Ectodermal cell (in vitro differentiated cells): ENCODE measurements around the gene MPDU1.
A peak's percentile ranks its signal among the peaks of the same experiment; 100 is the strongest.

ENCODE experiments used
- H3K27ac ChIP-seq: 2 replicates; pipeline ENCODE4 v1.7.0; 2013; ENCODE audit warnings: mild to moderate bottlenecking, low read depth, low read length; ENCODE audit not compliant: insufficient read depth, poor library complexity, severe bottlenecking
- H3K27me3 ChIP-seq: 2 replicates; pipeline ENCODE4 v1.7.0; 2013; ENCODE audit warnings: mild to moderate bottlenecking, low read length; ENCODE audit not compliant: insufficient read depth, control insufficient read depth, poor library complexity, severe bottlenecking
- H3K36me3 ChIP-seq: one replicate; pipeline ENCODE4 v1.7.0; 2013; ENCODE audit warnings: low read length; ENCODE audit not compliant: control insufficient read depth, insufficient read depth
- H3K4me1 ChIP-seq: one replicate; pipeline ENCODE4 v1.7.0; 2013; ENCODE audit warnings: low read length; ENCODE audit not compliant: control insufficient read depth, insufficient read depth
- H3K4me3 ChIP-seq: 2 replicates; pipeline ENCODE4 v1.7.0; 2013; ENCODE audit warnings: low read depth, low read length, control low read depth; ENCODE audit not compliant: insufficient read depth
- H3K9me3 ChIP-seq: 2 replicates; pipeline ENCODE4 v1.7.0; 2013; ENCODE audit warnings: mild to moderate bottlenecking, low read length, moderate library complexity; ENCODE audit not compliant: control insufficient read depth
- WGBS, 2 experiments: methylation state at CpG; one replicate each; pipeline ENCODE4 v1.1.7; 2013; ENCODE audit warnings: missing lambda C conversion rate in 2 of 2; 5-methylcytosine and 5-hydroxymethylcytosine counted together

Gene MPDU1

DNA sequence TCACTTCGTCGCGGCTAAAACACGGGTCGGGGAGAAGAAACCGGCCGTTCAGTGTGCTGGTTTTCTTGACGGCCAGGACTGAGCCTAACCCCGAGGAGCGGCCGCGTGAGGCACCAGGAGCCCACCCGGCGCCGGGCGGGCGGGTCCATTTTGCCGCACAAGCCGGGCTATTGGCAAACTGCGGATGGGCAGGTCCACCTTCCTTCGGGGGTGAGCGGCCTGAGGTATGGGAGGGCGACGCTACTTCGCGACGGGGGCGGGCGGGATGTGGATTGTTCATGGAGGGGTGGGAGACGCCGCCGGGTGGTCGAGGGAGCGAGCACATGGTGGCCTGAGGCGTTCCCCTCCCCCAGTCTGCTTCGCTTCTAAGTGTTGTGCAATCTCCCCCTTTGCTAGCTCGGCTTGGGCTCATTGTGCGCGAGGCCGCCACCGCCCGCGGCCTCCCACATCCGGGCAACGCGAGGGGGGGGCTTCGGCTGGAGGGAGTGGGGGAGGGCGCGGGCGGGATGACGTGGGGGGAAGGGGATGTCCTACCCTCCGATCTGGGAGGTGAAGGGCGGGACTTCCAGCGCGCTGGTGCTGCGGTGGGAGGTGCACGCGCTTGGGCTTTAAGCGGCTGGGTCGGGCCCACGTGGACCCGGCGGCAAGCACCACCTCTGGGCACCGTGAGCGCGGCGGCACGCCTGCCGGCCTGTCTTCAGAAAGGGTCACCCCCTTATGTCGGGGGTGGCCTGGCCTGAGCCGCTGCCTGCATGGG is 10.2 kb upstream of the MPDU1 start:
- Histone ChIP-seq H3K36me3 (peaks cover 61% of the 10 kb centered on the region), H3K4me1 (peaks cover 16% of the 10 kb centered on the region), H3K9me3 (no peaks in the 10 kb centered on the region), H3K4me3 (peak overlapping the region; percentile 97), H3K27ac (peak overlapping the region; percentile 92), H3K27me3 (no peaks in the 10 kb centered on the region)
- 0% methylated on average over 71 of the region's 71 CpGs for WGBS, 2 experiments

DNA sequence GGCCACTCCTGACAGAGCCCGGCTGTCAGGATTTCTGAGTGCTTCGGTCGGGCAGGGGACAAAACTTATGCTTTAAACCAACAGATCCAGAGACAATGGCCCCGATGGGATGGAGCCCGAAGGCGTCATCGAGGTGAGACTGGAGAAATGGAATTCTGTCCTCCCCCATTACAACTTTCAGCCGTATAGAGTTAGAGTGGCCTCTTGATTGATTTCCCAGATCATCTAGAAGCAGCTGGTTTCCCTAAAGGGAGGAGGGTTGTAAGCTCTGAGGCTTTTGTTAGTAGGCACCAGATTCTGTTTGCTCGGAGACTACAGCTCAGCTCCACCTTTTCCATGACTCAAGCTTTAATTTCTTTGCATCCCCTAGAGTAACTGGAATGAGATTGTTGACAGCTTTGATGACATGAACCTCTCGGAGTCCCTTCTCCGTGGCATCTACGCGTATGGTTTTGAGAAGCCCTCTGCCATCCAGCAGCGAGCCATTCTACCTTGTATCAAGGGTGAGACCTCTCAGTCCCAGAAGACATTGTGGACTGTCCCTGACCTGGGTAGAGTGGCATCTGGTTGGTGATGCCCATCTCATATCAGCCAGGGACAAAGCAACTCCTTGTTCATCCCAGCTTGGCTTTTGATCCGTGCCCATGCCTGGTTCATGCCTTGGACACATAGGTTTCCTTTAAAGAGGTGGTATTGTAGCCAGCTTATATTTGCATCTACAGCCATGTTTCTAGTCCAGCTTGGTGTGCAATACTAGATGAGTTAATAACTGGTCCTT is 9.3 kb upstream of the MPDU1 start:
- Histone ChIP-seq H3K4me1 (peaks cover 16% of the 10 kb centered on the region), H3K9me3 (no peaks in the 10 kb centered on the region), H3K27ac (peak overlapping the region; percentile 62), H3K36me3 (peaks cover 59% of the 10 kb centered on the region), H3K27me3 (no peaks in the 10 kb centered on the region), H3K4me3 (peak overlapping the region; percentile 97)
- WGBS, 2 experiments: 48 to 49% methylated on average over 15 of the region's 15 CpGs

DNA sequence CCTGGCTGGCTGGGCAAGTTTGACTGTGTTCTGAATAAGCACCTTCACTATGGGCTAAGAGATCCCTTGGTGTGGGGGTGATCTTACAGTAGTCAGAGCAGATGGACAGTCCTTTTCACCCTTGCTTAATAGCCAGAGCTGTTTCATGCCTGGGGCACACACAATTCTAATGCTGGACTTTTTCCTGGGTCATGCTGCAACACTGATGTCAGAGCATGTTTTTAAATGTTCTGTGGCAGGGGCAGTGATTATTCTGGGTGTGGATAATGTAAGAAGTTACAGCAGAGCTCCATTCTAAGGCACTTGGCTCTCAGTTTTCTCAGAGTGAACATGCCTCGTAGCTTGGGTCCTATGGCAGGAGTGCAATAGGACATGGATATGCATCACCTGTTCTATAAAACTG is 8.2 kb upstream of the MPDU1 start:
- H3K4me1 ChIP-seq: peaks cover 16% of the 10 kb centered on the region
- H3K27me3 ChIP-seq: no peaks in the 10 kb centered on the region
- WGBS, 2 experiments: 93 to 95% methylated on average over 1 of the region's 1 CpG
- no peaks in the 10 kb centered on the region for H3K9me3 ChIP-seq
- H3K36me3 ChIP-seq: peaks cover 53% of the 10 kb centered on the region
- H3K27ac ChIP-seq: no peak overlapping the region
- H3K4me3 ChIP-seq: peak overlapping the region; percentile 21

DNA sequence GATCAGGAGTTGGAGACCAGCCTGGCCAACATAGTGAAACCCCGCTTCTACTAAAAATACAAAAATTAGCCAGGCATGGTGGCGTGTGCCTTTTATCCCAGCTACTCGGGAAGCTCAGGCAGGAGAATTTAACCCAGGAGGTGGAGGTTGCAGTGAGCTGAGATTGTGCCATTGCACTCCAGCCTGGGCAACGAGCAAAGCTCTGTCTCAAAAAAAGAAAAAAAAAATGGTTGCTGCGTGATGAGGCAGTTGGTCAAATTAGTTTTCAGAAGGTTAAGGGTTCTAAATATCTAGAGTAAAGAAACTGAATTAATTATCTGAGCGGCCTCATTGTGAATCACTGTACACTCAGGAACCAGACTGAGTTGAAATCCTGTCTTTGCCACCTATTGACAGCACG is 7.7 kb upstream of the MPDU1 start:
- WGBS, 2 experiments: 92 to 95% methylated on average over 7 of the region's 7 CpGs
- Histone ChIP-seq H3K36me3 (peaks cover 48% of the 10 kb centered on the region), H3K27me3 (no peaks in the 10 kb centered on the region), H3K4me1 (peaks cover 16% of the 10 kb centered on the region), H3K27ac (peak overlapping the region; percentile 33), H3K9me3 (no peaks in the 10 kb centered on the region), H3K4me3 (no peak overlapping the region)

DNA sequence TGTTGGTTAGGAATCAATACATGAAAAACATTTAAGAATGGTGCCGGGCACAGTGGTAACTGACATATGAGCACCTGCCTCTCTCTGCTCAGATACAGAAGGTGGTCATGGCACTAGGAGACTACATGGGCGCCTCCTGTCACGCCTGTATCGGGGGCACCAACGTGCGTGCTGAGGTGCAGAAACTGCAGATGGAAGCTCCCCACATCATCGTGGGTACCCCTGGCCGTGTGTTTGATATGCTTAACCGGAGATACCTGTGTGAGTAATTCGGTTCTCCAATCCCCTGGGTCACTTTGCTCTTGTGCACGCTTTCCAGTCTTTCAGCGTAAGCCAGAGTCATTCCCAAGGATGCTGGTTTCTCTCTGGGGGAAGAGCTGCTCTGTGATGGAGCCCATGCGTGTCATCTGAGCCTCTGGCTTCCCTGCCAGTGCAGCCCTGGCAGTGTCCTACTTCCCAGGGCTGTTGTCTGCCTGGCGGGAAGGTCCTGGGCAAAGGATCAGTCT is 7.2 kb upstream of the MPDU1 start:
- H3K9me3 ChIP-seq: no peaks in the 10 kb centered on the region
- H3K27ac ChIP-seq: no peak overlapping the region
- peaks cover 13% of the 10 kb centered on the region for H3K4me1 ChIP-seq
- H3K27me3 ChIP-seq: no peaks in the 10 kb centered on the region
- no peak overlapping the region for H3K4me3 ChIP-seq
- peaks cover 44% of the 10 kb centered on the region for H3K36me3 ChIP-seq
- 96% methylated on average over 14 of the region's 14 CpGs for WGBS, 2 experiments

DNA sequence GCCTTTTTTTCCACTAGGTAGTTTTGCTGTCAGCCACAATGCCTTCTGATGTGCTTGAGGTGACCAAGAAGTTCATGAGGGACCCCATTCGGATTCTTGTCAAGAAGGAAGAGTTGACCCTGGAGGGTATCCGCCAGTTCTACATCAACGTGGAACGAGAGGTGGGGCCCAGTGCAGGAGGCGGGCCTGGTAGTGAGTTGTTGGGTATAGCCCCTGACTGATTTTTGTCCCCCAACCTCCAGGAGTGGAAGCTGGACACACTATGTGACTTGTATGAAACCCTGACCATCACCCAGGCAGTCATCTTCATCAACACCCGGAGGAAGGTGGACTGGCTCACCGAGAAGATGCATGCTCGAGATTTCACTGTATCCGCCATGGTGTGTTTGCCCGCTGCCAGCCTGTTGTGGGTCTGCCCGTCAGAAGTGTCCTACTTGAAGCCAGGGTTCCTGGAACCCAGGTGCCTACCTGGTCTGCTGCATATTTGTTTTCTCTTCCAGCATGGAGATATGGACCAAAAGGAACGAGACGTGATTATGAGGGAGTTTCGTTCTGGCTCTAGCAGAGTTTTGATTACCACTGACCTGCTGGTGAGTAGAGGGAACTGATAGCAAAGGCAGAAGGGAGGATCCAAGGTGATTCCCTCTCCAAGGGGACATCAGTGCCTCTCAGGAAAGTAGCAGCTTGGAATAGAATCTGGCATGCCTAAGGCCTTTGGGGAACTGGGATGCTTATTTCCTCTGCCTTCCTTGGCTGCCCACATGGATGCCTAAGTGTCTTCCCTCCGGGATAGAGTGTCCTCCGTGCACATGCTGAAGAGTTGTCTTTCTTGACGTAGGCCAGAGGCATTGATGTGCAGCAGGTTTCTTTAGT is 6.1 kb upstream of the MPDU1 start:
- H3K27ac ChIP-seq: no peak overlapping the region
- H3K9me3 ChIP-seq: no peaks in the 10 kb centered on the region
- WGBS, 2 experiments: 95 to 96% methylated on average over 17 of the region's 17 CpGs
- no peaks in the 10 kb centered on the region for H3K27me3 ChIP-seq
- H3K36me3 ChIP-seq: peaks cover 44% of the 10 kb centered on the region
- H3K4me3 ChIP-seq: no peak overlapping the region
- peaks cover 8% of the 10 kb centered on the region for H3K4me1 ChIP-seq

DNA sequence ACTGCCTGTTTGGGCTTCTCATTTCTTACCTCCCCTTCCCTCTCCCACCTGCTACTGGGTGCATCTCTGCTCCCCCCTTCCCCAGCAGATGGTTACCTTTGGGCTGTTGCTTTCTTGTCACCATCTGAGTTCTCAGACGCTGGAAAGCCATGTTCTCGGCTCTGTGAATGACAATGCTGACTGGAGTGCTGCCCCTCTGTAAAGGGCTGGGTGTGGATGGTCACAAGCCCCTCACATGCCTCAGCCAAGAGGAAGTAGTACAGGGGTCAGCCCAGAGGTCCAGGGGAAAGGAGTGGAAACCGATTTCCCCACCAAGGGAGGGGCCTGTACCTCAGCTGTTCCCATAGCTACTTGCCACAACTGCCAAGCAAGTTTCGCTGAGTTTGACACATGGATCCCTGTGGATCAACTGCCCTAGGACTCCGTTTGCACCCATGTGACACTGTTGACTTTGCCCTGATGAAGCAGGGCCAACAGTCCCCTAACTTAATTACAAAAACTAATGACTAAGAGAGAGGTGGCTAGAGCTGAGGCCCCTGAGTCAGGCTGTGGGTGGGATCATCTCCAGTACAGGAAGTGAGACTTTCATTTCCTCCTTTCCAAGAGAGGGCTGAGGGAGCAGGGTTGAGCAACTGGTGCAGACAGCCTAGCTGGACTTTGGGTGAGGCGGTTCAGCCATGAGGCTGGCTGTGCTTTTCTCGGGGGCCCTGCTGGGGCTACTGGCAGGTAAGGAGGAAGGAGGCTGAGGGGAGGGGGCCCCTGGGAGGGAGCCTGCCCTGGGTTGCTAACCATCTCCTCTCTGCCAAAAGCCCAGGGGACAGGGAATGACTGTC is 4.4 kb upstream of the MPDU1 start, which contains the start of gene CD68:
Gene CD68, plus strand, starts transcription at position 638 of the 833 bp plus-strand sequence. Its CDS starts 40 bp downstream, at position 678.
- H3K9me3 ChIP-seq: no peaks in the 10 kb centered on the region
- H3K4me3 ChIP-seq: no peak within 1 kb of the TSS
- no peaks in the 10 kb centered on the region for H3K27me3 ChIP-seq
- peaks cover 39% of the 10 kb centered on the region for H3K36me3 ChIP-seq
- H3K27ac ChIP-seq: peak within 1 kb of the TSS; percentile 67
- WGBS, 2 experiments: 58% methylated on average over 7 of the region's 7 CpGs
- peaks cover 8% of the 10 kb centered on the region for H3K4me1 ChIP-seq

DNA sequence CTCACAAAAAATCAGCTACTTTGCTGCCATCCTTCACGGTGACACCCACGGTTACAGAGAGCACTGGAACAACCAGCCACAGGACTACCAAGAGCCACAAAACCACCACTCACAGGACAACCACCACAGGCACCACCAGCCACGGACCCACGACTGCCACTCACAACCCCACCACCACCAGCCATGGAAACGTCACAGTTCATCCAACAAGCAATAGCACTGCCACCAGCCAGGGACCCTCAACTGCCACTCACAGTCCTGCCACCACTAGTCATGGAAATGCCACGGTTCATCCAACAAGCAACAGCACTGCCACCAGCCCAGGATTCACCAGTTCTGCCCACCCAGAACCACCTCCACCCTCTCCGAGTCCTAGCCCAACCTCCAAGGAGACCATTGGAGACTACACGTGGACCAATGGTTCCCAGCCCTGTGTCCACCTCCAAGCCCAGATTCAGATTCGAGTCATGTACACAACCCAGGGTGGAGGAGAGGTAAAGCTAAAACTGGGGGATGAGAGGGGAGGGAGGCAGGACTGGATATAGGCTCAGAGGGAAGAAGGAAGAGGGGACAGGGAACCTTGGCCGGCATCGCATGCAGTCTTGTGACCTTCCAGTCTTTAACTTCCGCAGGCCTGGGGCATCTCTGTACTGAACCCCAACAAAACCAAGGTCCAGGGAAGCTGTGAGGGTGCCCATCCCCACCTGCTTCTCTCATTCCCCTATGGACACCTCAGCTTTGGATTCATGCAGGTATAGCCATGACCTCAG is 3.6 kb upstream of the MPDU1 start:
- Histone ChIP-seq H3K27ac (peak overlapping the region; percentile 67), H3K27me3 (no peaks in the 10 kb centered on the region), H3K9me3 (no peaks in the 10 kb centered on the region), H3K4me1 (peaks cover under 1% of the 10 kb centered on the region), H3K4me3 (no peak overlapping the region), H3K36me3 (peaks cover 31% of the 10 kb centered on the region)
- 94% methylated on average over 12 of the region's 12 CpGs for WGBS, 2 experiments
